A549 (cell line): ENCODE results near the gene TXNRD1. TPM values are rescaled to one million over a fixed set of nuclear protein-coding genes. Genes with fewer than 3 reads are reported as not detected.
"Not testable (repeated sequence)": the region's sequence is repeated elsewhere in the genome, so short reads cannot be mapped to it uniquely, and the experiment has no call there.

Source experiments
- ATAC-seq, 2 experiments: fragments of 200-7000 bp in 1 of 2; fragments of >200 bp in 1 of 2; cut with Nextera tagmentation in 1 of 2; cut with Tn5 transposase in 1 of 2; 3 replicates each; pipeline versions ENCODE4 v1.8.0 to v1.9.1; 2018 to 2020; ENCODE audit warnings: mild to moderate bottlenecking in 1 of 2, moderate library complexity in 1 of 2
- CTCF ChIA-PET: fragments of 300-600 bp; sonication (Branson Sonifier 250); formaldehyde crosslinking; extraction: SDS; loops from one replicate; lab custom pipeline; 2021; ENCODE audit warnings: antibody characterized with exemption, inconsistent platforms; lab: Yijun Ruan, JAX
- POLR2A ChIA-PET: fragments of 350-600 bp; formaldehyde crosslinking; extraction: SDS; loops from one replicate; lab custom pipeline; 2021; ENCODE audit warnings: antibody characterized with exemption, inconsistent platforms; lab: Yijun Ruan, JAX
- DNase-seq, 2 experiments: peaks; one replicate each; pipeline versions ENCODE4 v3.0.0 to v3.0.0-alpha.2; 2011 to 2016; ENCODE audit warnings: low read depth in 1 of 2, low spot score in 1 of 2
- FAIRE-seq: peaks from 2 replicates; lab custom pipeline; 2011; peaks lifted over from hg19 to GRCh38; lab: Jason Lieb, UNC
- H3K27ac ChIP-seq, 2 experiments: fragments of >200 bp; sonication (Bioruptor Twin); formaldehyde crosslinking; 3 replicates each; pipeline ENCODE4 v1.5.1; 2016 to 2017
- H3K4me1 ChIP-seq: fragments of >200 bp; sonication (Bioruptor Twin); formaldehyde crosslinking; 3 replicates; pipeline ENCODE4 v1.6.1; 2016
- H3K4me2 ChIP-seq: fragments of >200 bp; sonication (Bioruptor Twin); formaldehyde crosslinking; 3 replicates; pipeline ENCODE4 v1.6.1; 2016
- H3K4me3 ChIP-seq: fragments of >200 bp; sonication (Bioruptor Twin); formaldehyde crosslinking; 3 replicates; pipeline ENCODE4 v1.5.1; 2016
- H3K9me3 ChIP-seq: fragments of >200 bp; sonication (Bioruptor Twin); formaldehyde crosslinking; 3 replicates; pipeline ENCODE4 v1.6.1; 2016
- CBX8 ChIP-seq: fragments of 200-600 bp; sonication (generic); IDR thresholded peaks from 2 replicates; pipeline ENCODE4 v1.6.1; 2016
- CEBPB ChIP-seq, 2 experiments: fragments of >200 bp in 1 of 2; sonication (Bioruptor Twin) in 1 of 2; formaldehyde crosslinking in 1 of 2; IDR thresholded peaks; 2 replicates each; pipeline ENCODE4 v1.6.1; 2012 to 2016
- CHD4 ChIP-seq: fragments of 200-600 bp; sonication (generic); IDR thresholded peaks from 2 replicates; pipeline ENCODE4 v1.6.1; 2016; ENCODE audit warnings: antibody characterized with exemption, mild to moderate bottlenecking, borderline replicate concordance
- EP300 ChIP-seq, 2 experiments: fragments of >200 bp; sonication (Bioruptor Twin); formaldehyde crosslinking; IDR thresholded peaks; 2 replicates in 1 of 2; 3 replicates in 1 of 2; pipeline ENCODE4 v1.6.1; 2016 to 2017
- PHF8 ChIP-seq: fragments of 200-600 bp; sonication (generic); IDR thresholded peaks from 2 replicates; pipeline ENCODE4 v1.6.1; 2016; ENCODE audit warnings: low read depth, mild to moderate bottlenecking, antibody characterized with exemption, moderate library complexity, borderline replicate concordance
- ZC3H11A ChIP-seq: fragments of 450-650 bp; IDR thresholded peaks from 2 replicates; pipeline ENCODE4 v1.6.1; 2014; ENCODE audit warnings: antibody characterized with exemption, mild to moderate bottlenecking
- WGBS: methylation state at CpG from one replicate; pipeline ENCODE4 v1.1.6; 2017; ENCODE audit errors: missing lambda C conversion rate; 5-methylcytosine and 5-hydroxymethylcytosine counted together
- polyA plus RNA-seq, 4 experiments: library from polyadenylated mRNA; depleted of rRNA in 3 of 4; stranded (reverse); fragments of >200 nt; fragmentation: RNase III in 1 of 4; extraction: RNeasy Plus Mini Kit Qiagen cat#74134 plus additional on column Dnase treatment in 1 of 4; gene quantifications; 2 replicates in 3 of 4; 3 replicates in 1 of 4; pipeline ENCODE4 v1.2.3, GENCODE V29; 2011 to 2017
- TF ChIP-seq, protein P1 (sequence below): fragments of 250-450 bp; sonication (Bioruptor Pico); IDR thresholded peaks from 2 replicates; pipeline ENCODE4 v1.5.0; 2020; ENCODE audit warnings: low read depth, mild to moderate bottlenecking, moderate library complexity

The TXNRD1 gene
- polyA plus RNA-seq, 2 of the 4 experiments (the other 2 are of a cell fraction): 899 to 1,230 TPM

DNA sequence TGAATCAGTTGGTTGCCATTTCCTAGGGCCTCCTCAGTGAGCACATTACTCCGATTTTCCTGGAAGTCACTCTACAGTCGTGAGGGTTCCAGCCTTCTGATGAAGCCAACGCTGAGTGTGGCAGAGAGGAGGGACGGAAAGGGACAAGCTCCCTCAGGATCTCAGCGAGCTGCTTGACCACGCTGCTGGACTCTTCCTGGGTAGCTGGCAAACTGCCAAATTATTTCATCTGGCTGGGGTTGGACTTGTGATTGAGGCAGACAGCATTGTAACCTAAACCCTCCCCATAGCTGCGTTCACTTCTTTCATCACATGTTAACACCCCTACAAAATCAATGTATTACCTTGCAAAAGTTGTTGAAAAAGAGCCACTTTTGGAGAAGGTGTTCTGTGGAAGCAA, 171.6 kb downstream of the TXNRD1 start (continued):
- no peak for TF ChIP-seq CHD4
- TF ChIP-seq CBX8: no peak
- no peak for TF ChIP-seq ZC3H11A
- TF ChIP-seq, protein P1, sequence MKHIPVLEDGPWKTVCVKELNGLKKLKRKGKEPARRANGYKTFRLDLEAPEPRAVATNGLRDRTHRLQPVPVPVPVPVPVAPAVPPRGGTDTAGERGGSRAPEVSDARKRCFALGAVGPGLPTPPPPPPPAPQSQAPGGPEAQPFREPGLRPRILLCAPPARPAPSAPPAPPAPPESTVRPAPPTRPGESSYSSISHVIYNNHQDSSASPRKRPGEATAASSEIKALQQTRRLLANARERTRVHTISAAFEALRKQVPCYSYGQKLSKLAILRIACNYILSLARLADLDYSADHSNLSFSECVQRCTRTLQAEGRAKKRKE (CRISPR knock-in tag): no peak
- TF ChIP-seq EP300 (IDR thresholded peaks at IDR 0.05): no peak
- no peak for TF ChIP-seq CEBPB (IDR thresholded peaks at IDR 0.05)
- no peak for TF ChIP-seq PHF8

- POLR2A ChIA-PET, H3K4me3 ChIP-seq, ATAC-seq, H3K4me2 ChIP-seq, H3K9me3 ChIP-seq, H3K4me1 ChIP-seq, H3K27ac ChIP-seq, DNase-seq, FAIRE-seq: not testable (repeated sequence)
- WGBS: 85% methylated on average over 11 of the region's 11 CpGs
- CTCF ChIA-PET: interaction anchor here (1.2 kb wide), 1 partner anchor 13 kb away, joined by 8 read pairs; no protein-coding TSS in a partner anchor
Measured at GRCh38 chr12:104394086-104394485, 178.5 kb downstream of the TXNRD1 start.

Other genes starting within 250 kb of the TXNRD1 start
- gene TDG, start 249.9 kb upstream of the TXNRD1 start, polyA plus RNA-seq (2011; rRNA removed): 48.2 and 65.4 TPM in 2 replicates
- gene TDG, start 249.9 kb upstream of the TXNRD1 start, polyA plus RNA-seq (2017; fragmentation: RNase III; extraction: RNeasy Plus Mini Kit Qiagen cat#74134 plus additional on column Dnase treatment): 28.7 to 30.8 TPM (median 30.5 TPM) in 3 replicates
- gene GLT8D2, start 165.6 kb upstream of the TXNRD1 start, polyA plus RNA-seq (2011; rRNA removed): 0.43 and 0.45 TPM in 2 replicates
- 0.27 to 0.55 TPM (median 0.31 TPM) in 3 replicates for gene GLT8D2, start 165.6 kb upstream of the TXNRD1 start, polyA plus RNA-seq (2017; fragmentation: RNase III; extraction: RNeasy Plus Mini Kit Qiagen cat#74134 plus additional on column Dnase treatment)
- 10.0 and 10.6 TPM in 2 replicates for gene HCFC2, start 151.2 kb upstream of the TXNRD1 start, polyA plus RNA-seq (2011; rRNA removed)
- gene HCFC2, start 151.2 kb upstream of the TXNRD1 start, polyA plus RNA-seq (2017; fragmentation: RNase III; extraction: RNeasy Plus Mini Kit Qiagen cat#74134 plus additional on column Dnase treatment): 5.0 to 5.8 TPM (median 5.0 TPM) in 3 replicates
- 40.0 and 70.2 TPM in 2 replicates for gene NFYB, start 77.6 kb upstream of the TXNRD1 start, polyA plus RNA-seq (2011; rRNA removed)
- gene NFYB, start 77.6 kb upstream of the TXNRD1 start, polyA plus RNA-seq (2017; fragmentation: RNase III; extraction: RNeasy Plus Mini Kit Qiagen cat#74134 plus additional on column Dnase treatment): 45.2 to 48.3 TPM (median 45.4 TPM) in 3 replicates
- gene EID3, start 88.0 kb downstream of the TXNRD1 start, polyA plus RNA-seq (2011; rRNA removed): 9.3 and 12.2 TPM in 2 replicates
- 6.8 to 7.5 TPM (median 6.9 TPM) in 3 replicates for gene EID3, start 88.0 kb downstream of the TXNRD1 start, polyA plus RNA-seq (2017; fragmentation: RNase III; extraction: RNeasy Plus Mini Kit Qiagen cat#74134 plus additional on column Dnase treatment)
- gene CHST11, start 241.2 kb downstream of the TXNRD1 start, polyA plus RNA-seq (2011; rRNA removed): 21.8 and 24.0 TPM in 2 replicates
- gene CHST11, start 241.2 kb downstream of the TXNRD1 start, polyA plus RNA-seq (2017; fragmentation: RNase III; extraction: RNeasy Plus Mini Kit Qiagen cat#74134 plus additional on column Dnase treatment): 19.2 to 21.2 TPM (median 20.2 TPM) in 3 replicates